Endothelial cell of umbilical vein (primary cell): ENCODE measurements around the gene DYRK1A. TPM values are rescaled to one million over a fixed set of nuclear protein-coding genes. Genes with fewer than 3 reads are reported as not detected.

Experiments
- BruUV-seq: library from RNA; stranded (reverse); fragments of 400-500 nt; replicated peaks from 2 replicates; lab custom pipeline; 2021; lab: Mats Ljungman, UMichigan
- CTCF ChIA-PET: fragments of 300-600, 350-600 bp; sonication (Branson Sonifier 250); formaldehyde crosslinking; loops from one replicate; lab custom pipeline; 2021; ENCODE audit warnings: antibody characterized with exemption, inconsistent platforms; lab: Charles Lee
- POLR2A ChIA-PET: fragments of 300-600, 350-600 bp; sonication (Branson Sonifier 250); formaldehyde crosslinking; loops from one replicate; lab custom pipeline; 2021; ENCODE audit warnings: antibody characterized with exemption, inconsistent platforms; lab: Charles Lee
- DNase-seq: peaks from one replicate; pipeline ENCODE4 v3.0.0-alpha.2; 2011; ENCODE audit warnings: low read depth, low spot score
- FAIRE-seq: peaks from 2 replicates; lab custom pipeline; 2011; peaks lifted over from hg19 to GRCh38; lab: Jason Lieb, UNC
- H2AFZ ChIP-seq: 2 replicates; pipeline ENCODE4 v1.6.0; 2012; ENCODE audit warnings: low read depth, low read length, control low read depth, inconsistent platforms
- H3K27ac ChIP-seq: 2 replicates; pipeline ENCODE4 v1.5.1; 2011; ENCODE audit warnings: low read depth, mild to moderate bottlenecking, control low read depth, low read length, moderate library complexity; ENCODE audit not compliant: insufficient read depth
- H3K27me3 ChIP-seq, 2 experiments: 2 replicates each; pipeline versions ENCODE4 v1.6.0 to v1.6.1; 2011; ENCODE audit warnings: low read length in 2 of 2, mixed read lengths in 1 of 2; ENCODE audit not compliant: control insufficient read depth in 2 of 2, insufficient read depth in 2 of 2
- H3K36me3 ChIP-seq, 2 experiments: 2 replicates in 1 of 2; 3 replicates in 1 of 2; pipeline ENCODE4 v1.5.1; 2011; ENCODE audit warnings: low read length in 2 of 2, mild to moderate bottlenecking in 1 of 2, moderate library complexity in 1 of 2; ENCODE audit not compliant: control insufficient read depth in 2 of 2, insufficient read depth in 2 of 2; ENCODE audit errors: extremely low read depth in 1 of 2
- H3K4me1 ChIP-seq: 3 replicates; pipeline ENCODE4 v1.5.1; 2011; ENCODE audit warnings: mild to moderate bottlenecking, low read length; ENCODE audit not compliant: control insufficient read depth, insufficient read depth; ENCODE audit errors: extremely low read depth
- H3K4me2 ChIP-seq: 2 replicates; pipeline ENCODE4 v1.6.1; 2011; ENCODE audit warnings: low read length, control low read depth, mixed read lengths; ENCODE audit not compliant: insufficient read depth
- H3K4me3 ChIP-seq, 3 experiments: fragments of 200-600 bp in 1 of 3; sonication (generic), shearing (Covaris generic) in 1 of 3; replicated peaks in 1 of 3; 2 replicates each; pipeline ENCODE4 v1.5.1; 2011 to 2016; ENCODE audit warnings: control low read depth in 3 of 3, low read length in 3 of 3, mild to moderate bottlenecking in 2 of 3, inconsistent platforms in 1 of 3, low read depth in 1 of 3, moderate library complexity in 1 of 3; ENCODE audit not compliant: insufficient read depth in 1 of 3
- H3K79me2 ChIP-seq: 2 replicates; pipeline ENCODE4 v1.6.0; 2012; ENCODE audit warnings: low read length, inconsistent platforms; ENCODE audit not compliant: control insufficient read depth, insufficient read depth
- H3K9ac ChIP-seq: replicated peaks from 2 replicates; pipeline ENCODE3; 2011; ENCODE audit warnings: low read length, control low read depth; ENCODE audit not compliant: insufficient read depth; ENCODE audit errors: extremely low read depth
- H3K9me1 ChIP-seq: replicated peaks from 3 replicates; pipeline ENCODE4 v1.6.0; 2011; ENCODE audit warnings: mild to moderate bottlenecking, low read length; ENCODE audit not compliant: control insufficient read depth, insufficient read depth; ENCODE audit errors: extremely low read depth
- H3K9me3 ChIP-seq: replicated peaks from 2 replicates; pipeline ENCODE4 v1.5.1; 2012; ENCODE audit warnings: low read length, inconsistent platforms; ENCODE audit not compliant: control insufficient read depth, insufficient read depth
- H4K20me1 ChIP-seq: replicated peaks from 2 replicates; pipeline ENCODE3; 2011; ENCODE audit warnings: mild to moderate bottlenecking, low read length; ENCODE audit not compliant: control insufficient read depth, insufficient read depth; ENCODE audit errors: extremely low read depth
- CTCF ChIP-seq, 2 donors: IDR thresholded peaks; 1 replicate in 1 of 2; 2 replicates in 1 of 2; pipeline ENCODE4 v1.5.1; 2011; ENCODE audit warnings: low read length in 2 of 2, mild to moderate bottlenecking in 2 of 2, moderate library complexity in 2 of 2, control low read depth in 1 of 2, inconsistent platforms in 1 of 2, low read depth in 1 of 2; ENCODE audit not compliant: insufficient read depth in 1 of 2; ENCODE audit errors: extremely low read depth in 1 of 2
- EZH2 ChIP-seq: IDR thresholded peaks from 2 replicates; pipeline ENCODE4 v1.6.1; 2012; ENCODE audit warnings: borderline replicate concordance, low read depth, mild to moderate bottlenecking, moderate library complexity, low read length, inconsistent platforms; ENCODE audit not compliant: severe bottlenecking
- FOS ChIP-seq: IDR thresholded peaks from 2 replicates; pipeline ENCODE4 v1.6.1; 2011; ENCODE audit warnings: mild to moderate bottlenecking, low read length, moderate library complexity, borderline replicate concordance; ENCODE audit not compliant: insufficient read depth
- GATA2 ChIP-seq: IDR thresholded peaks from 2 replicates; pipeline ENCODE4 v1.7.0; 2011; ENCODE audit warnings: low read depth, mild to moderate bottlenecking, moderate library complexity, mixed read lengths, low read length; ENCODE audit not compliant: insufficient read length, insufficient read depth
- JUN ChIP-seq: IDR thresholded peaks from 2 replicates; pipeline ENCODE4 v1.6.1; 2011; ENCODE audit warnings: borderline replicate concordance, low read depth; ENCODE audit not compliant: insufficient read length, insufficient read depth
- MAX ChIP-seq: IDR thresholded peaks from 2 replicates; pipeline ENCODE4 v1.6.1; 2011; ENCODE audit not compliant: insufficient read depth, insufficient read length
- MYC ChIP-seq: IDR thresholded peaks from one replicate; pipeline ENCODE4 v1.6.1; 2011; ENCODE audit warnings: mild to moderate bottlenecking, low read depth, low read length
- POLR2A ChIP-seq: IDR thresholded peaks from 2 replicates; pipeline ENCODE4 v1.6.1; 2012; ENCODE audit warnings: low read depth, mild to moderate bottlenecking, control low read depth, low read length
- POLR2AphosphoS5 ChIP-seq: IDR thresholded peaks from 2 replicates; pipeline ENCODE4 v1.6.1; 2012; ENCODE audit warnings: low read depth, mild to moderate bottlenecking, control low read depth, low read length, moderate library complexity; ENCODE audit not compliant: insufficient read depth
- dilution Hi-C: fragments of 300-500 bp; cut with MboI; formaldehyde crosslinking; loops from one replicate; pipeline ENCODE4 v1.15.0; 2019; ENCODE audit warnings: low sequenced_read_pairs; ENCODE audit not compliant: extremely low pct_ligation_motif_present
- intact Hi-C: fragments of 100-400 bp; cut with micrococcal nuclease; formaldehyde crosslinking; loops from one replicate; pipeline ENCODE4 v1.10.0; 2022
- polyA plus RNA-seq, 4 experiments: library from polyadenylated mRNA; depleted of rRNA in 3 of 4; stranded (reverse) in 3 of 4; unstranded in 1 of 4; fragments of >200 nt; gene quantifications; 2 replicates each; pipeline versions ENCODE4 v1.2.1 to v1.2.3, GENCODE V29; 2011 to 2012; ENCODE audit warnings: missing spikeins in 1 of 4
- total RNA-seq: library from RNA; stranded (reverse); gene quantifications from 2 replicates; pipeline ENCODE4 v1.2.3, GENCODE V29; 2021

DYRK1A gene
- total and polyA plus RNA-seq, 2 donors (not counting 3 experiments of a cell fraction or from before 2014, with no cell fraction given), result 51.8 to 53.7 TPM

GRCh38 chr21:37365517-37366481 lies 774 bp upstream of the DYRK1A start:
- intact Hi-C loops (loop anchor here (1.0 to 5.0 kb wide), 7 partner anchors 7 to 292 kb away; partner anchors contain the start of genes PIGP, TTC3 and VPS26C), dilution Hi-C loops (no loop called here)
- no peak for TF ChIP-seq MYC
- no peak for TF ChIP-seq EZH2
- peak; percentile 92 for TF ChIP-seq POLR2A
- TF ChIP-seq FOS, result no peak
- peak; percentile 72 for TF ChIP-seq POLR2AphosphoS5
- Histone ChIP-seq H3K4me2 (peak overlapping the region; percentile 95), H3K9me3 (no peaks in the 10 kb centered on the region), H3K36me3 (no peaks in the 10 kb centered on the region), H3K9ac (peak overlapping the region; percentile 97), H3K79me2 (peaks cover 42% of the 10 kb centered on the region), H3K9me1 (no peaks in the 10 kb centered on the region), H2AFZ (peak overlapping the region; percentile 6), H3K27ac (peak overlapping the region; percentile 95), H3K4me1 (peaks cover 30% of the 10 kb centered on the region), H3K4me3 (peak overlapping the region; percentile 41 to 88 (median 71)), H4K20me1 (no peaks in the 10 kb centered on the region), H3K27me3 (no peaks in the 10 kb centered on the region)
- DNase-seq (peak; percentile 70), FAIRE-seq (no peak)
- no TSS peak for BruUV-seq
- POLR2A ChIA-PET, result interaction anchor here (0.7 to 2.5 kb wide), 2 partner anchors 99 to 145 kb away, joined by 3 to 11 read pairs; partner anchors contain the start of gene VPS26C
- CTCF ChIA-PET, result interaction anchor here (0.9 to 2.8 kb wide), 11 partner anchors 9 to 389 kb away, joined by 3 to 8 read pairs (median 3); partner anchors contain the start of gene VPS26C

- peak overlapping the region; percentile 98 for H3K9ac ChIP-seq
- H3K4me2 ChIP-seq, result no peak overlapping the region
- H3K79me2 ChIP-seq, result peaks cover 57% of the 10 kb centered on the region
- peaks cover 41% of the 10 kb centered on the region for H3K4me1 ChIP-seq
- H3K9me1 ChIP-seq, result no peaks in the 10 kb centered on the region
- intact Hi-C loops (loop anchor here (5.0 kb wide), 3 partner anchors 85 to 280 kb away; no protein-coding TSS in a partner anchor), dilution Hi-C loops (no loop called here)
- POLR2A ChIA-PET, result interaction anchor here (1.3 kb wide), 1 partner anchor 110 kb away, joined by 3 read pairs; no protein-coding TSS in a partner anchor
- CTCF ChIA-PET, result interaction anchor here (1.3 kb wide), 1 partner anchor 8 kb away, joined by 3 read pairs; no protein-coding TSS in a partner anchor
- TF ChIP-seq GATA2, result no peak
- no peak for TF ChIP-seq EZH2
- no peak for TF ChIP-seq MYC
- TF ChIP-seq MAX, result no peak
- TF ChIP-seq CTCF (IDR thresholded peaks at IDR 0.05; ENCODE audit: extremely low read depth in 1 of 2, insufficient read depth in 1 of 2, low read depth in 1 of 2, low read length in 2 of 2), result no peak
- no peak for TF ChIP-seq JUN
- no peaks in the 10 kb centered on the region for H4K20me1 ChIP-seq
- no peak overlapping the region for H2AFZ ChIP-seq
- H3K27ac ChIP-seq, result peak overlapping the region; percentile 95
- peak overlapping the region; percentile 64 to 89 (median 84) for H3K4me3 ChIP-seq
- no peak for DNase-seq
- H3K36me3 ChIP-seq, result no peaks in the 10 kb centered on the region
- no peaks in the 10 kb centered on the region for H3K27me3 ChIP-seq
- no peak for FAIRE-seq
- BruUV-seq, result no TSS peak
- H3K9me3 ChIP-seq, result no peaks in the 10 kb centered on the region
These were observed 746 bp downstream of the DYRK1A start for GRCh38 chr21:37367336-37367702.
